Body of pancreas (tissue), 4 donors: Measurements from ENCODE around the gene SNED1. TPM values are rescaled to one million over a fixed set of nuclear protein-coding genes. Genes with fewer than 3 reads are reported as not detected.

Source experiments
- ATAC-seq: fragments of 150-250 bp; one replicate; pipeline ENCODE4 v1.9.1; 2016
- DNase-seq, 4 donors: peaks; one replicate each; pipeline ENCODE4 v3.0.0-alpha.2; 2019
- H3K27ac ChIP-seq, 4 donors: fragments of 200-600 bp; sonication (generic); 1 replicate in 3 of 4; 2 replicates in 1 of 4; pipeline versions ENCODE4 v1.5.1 to v1.6.1; 2016 to 2019; ENCODE audit warnings: mild to moderate bottlenecking in 1 of 4, mixed read lengths in 1 of 4, moderate library complexity in 1 of 4
- H3K27me3 ChIP-seq, 2 donors: fragments of 200-600 bp; sonication (generic); one replicate each; pipeline ENCODE4 v1.6.0; 2016; ENCODE audit warnings: mild to moderate bottlenecking in 1 of 2
- H3K36me3 ChIP-seq, 2 donors: fragments of 200-600 bp; sonication (generic); replicated peaks in 1 of 2; 2 replicates each; pipeline ENCODE4 v1.5.1; 2016; ENCODE audit warnings: low read depth in 2 of 2; ENCODE audit not compliant: insufficient read depth in 1 of 2
- H3K4me1 ChIP-seq: fragments of 200-600 bp; sonication (generic); one replicate; pipeline ENCODE4 v1.6.0; 2016
- H3K4me3 ChIP-seq, 2 donors: fragments of 200-600 bp; sonication (generic); 1 replicate in 1 of 2; 2 replicates in 1 of 2; pipeline ENCODE4 v1.5.1; 2016 to 2019
- H3K9me3 ChIP-seq, 3 donors: fragments of 200-600 bp; sonication (generic); 1 replicate in 2 of 3; 2 replicates in 1 of 3; pipeline ENCODE4 v1.5.1; 2016
- CTCF ChIP-seq, 7 experiments: fragments of 450-650 bp in 4 of 7; fragments of 200-600 bp in 3 of 7; sonication (generic) in 3 of 7; IDR thresholded peaks; one replicate each; pipeline ENCODE4 v1.5.1; 2016 to 2019; ENCODE audit warnings: antibody characterized with exemption in 7 of 7
- POLR2A ChIP-seq, 3 donors: fragments of 450-650 bp; IDR thresholded peaks; one replicate each; pipeline ENCODE4 v1.6.1; 2016; ENCODE audit warnings: antibody characterized with exemption in 3 of 3, mild to moderate bottlenecking in 2 of 3
- WGBS, 2 donors: methylation state at CpG; one replicate each; pipeline ENCODE4 v1.1.5; 2017; 5-methylcytosine and 5-hydroxymethylcytosine counted together
- intact Hi-C: fragments of 100-400 bp; cut with DNase I; formaldehyde crosslinking; loops from one replicate; pipeline ENCODE4 v1.15.1; 2023
- total RNA-seq, 2 donors: library from RNA; depleted of rRNA; stranded (reverse); fragments of >200 nt; gene quantifications; one replicate each; pipeline ENCODE4 v1.1.0, GENCODE V29; 2016

SNED1 gene
- total RNA-seq, 2 donors from 2014 or later = 13.5 to 33.0 TPM

GRCh38 chr2:241068942-241069810, 70.8 kb downstream of the SNED1 start:
- H3K27ac ChIP-seq = no peak overlapping the region
- intact Hi-C loops = no loop called here
- ATAC-seq (no peak), DNase-seq (peak in 1 of 4 donors; percentile 10)
- H3K27me3 ChIP-seq = no peaks in the 10 kb centered on the region
- TF ChIP-seq CTCF (IDR thresholded peaks at IDR 0.05) = no peak
- no peak for TF ChIP-seq POLR2A (IDR thresholded peaks at IDR 0.05)
- no peaks in the 10 kb centered on the region for H3K36me3 ChIP-seq
- H3K9me3 ChIP-seq = no peaks in the 10 kb centered on the region
- H3K4me1 ChIP-seq = peaks cover 5% of the 10 kb centered on the region
- no peak overlapping the region for H3K4me3 ChIP-seq
- WGBS, 2 donors = 88 to 98% methylated on average over 12 to 27 of the region's 28 CpGs

- intact Hi-C loops = no loop called here
- no peaks in the 10 kb centered on the region for H3K27me3 ChIP-seq
- no peak for DNase-seq
- H3K4me1 ChIP-seq = no peaks in the 10 kb centered on the region
- TF ChIP-seq POLR2A (IDR thresholded peaks at IDR 0.05) (no peak), CTCF (IDR thresholded peaks at IDR 0.05) (no peak)
- no peaks in the 10 kb centered on the region for H3K36me3 ChIP-seq
- no peak overlapping the region for H3K4me3 ChIP-seq
- no peaks in the 10 kb centered on the region for H3K9me3 ChIP-seq
- ATAC-seq = no peak
- no peak overlapping the region for H3K27ac ChIP-seq
- 87 to 93% methylated on average over 6 to 10 of the region's 26 CpGs for WGBS, 2 donors
Observed at GRCh38 chr2:241069821-241070281, 71.4 kb downstream of the SNED1 start.

GRCh38 chr2:241070361-241070760, 71.9 kb downstream of the SNED1 start:
- Histone ChIP-seq H3K4me1 (no peaks in the 10 kb centered on the region), H3K27ac (no peak overlapping the region), H3K9me3 (no peaks in the 10 kb centered on the region), H3K4me3 (no peak overlapping the region), H3K27me3 (no peaks in the 10 kb centered on the region), H3K36me3 (peaks cover 0 to 2% of the 10 kb centered on the region in 2 donors)
- DNase-seq (peak in 1 of 4 donors; percentile 8), ATAC-seq (no peak)
- 84 to 87% methylated on average over 12 to 13 of the region's 13 CpGs for WGBS, 2 donors
- TF ChIP-seq CTCF (IDR thresholded peaks at IDR 0.05) = no peak
- intact Hi-C loops = no loop called here

GRCh38 chr2:241070811-241071676, 72.6 kb downstream of the SNED1 start:
- ATAC-seq (no peak), DNase-seq (no peak)
- no peak for TF ChIP-seq POLR2A (IDR thresholded peaks at IDR 0.05)
- Histone ChIP-seq H3K27ac (no peak overlapping the region), H3K9me3 (no peaks in the 10 kb centered on the region), H3K36me3 (peaks cover 0 to 2% of the 10 kb centered on the region in 2 donors), H3K4me1 (no peaks in the 10 kb centered on the region), H3K27me3 (no peaks in the 10 kb centered on the region), H3K4me3 (no peak overlapping the region)
- WGBS, 2 donors = 76 to 85% methylated on average over 13 to 30 of the region's 31 CpGs
- intact Hi-C loops = no loop called here

- Histone ChIP-seq H3K4me1 (no peaks in the 10 kb centered on the region), H3K27ac (no peak overlapping the region), H3K27me3 (no peaks in the 10 kb centered on the region), H3K9me3 (no peaks in the 10 kb centered on the region), H3K4me3 (no peak overlapping the region), H3K36me3 (peaks cover 0 to 2% of the 10 kb centered on the region in 2 donors)
- DNase-seq (peak in 1 of 4 donors; percentile 9), ATAC-seq (no peak)
- TF ChIP-seq CTCF (IDR thresholded peaks at IDR 0.05) (no peak), POLR2A (IDR thresholded peaks at IDR 0.05) (no peak)
- intact Hi-C loops = no loop called here
- WGBS, 2 donors = 78 to 85% methylated on average over 6 to 25 of the region's 25 CpGs
Observed at GRCh38 chr2:241071677-241072111, 73.3 kb downstream of the SNED1 start.
